GM12872 (cell line): ENCODE data around the gene MEOX2.

ENCODE experiments used
- TF ChIP-seq, protein P1 (sequence below): IDR thresholded peaks from 3 replicates; pipeline ENCODE4 v1.5.1; 2011; ENCODE audit warnings: low read depth, mild to moderate bottlenecking, low read length, moderate library complexity; ENCODE audit not compliant: insufficient read depth

The MEOX2 gene

DNA sequence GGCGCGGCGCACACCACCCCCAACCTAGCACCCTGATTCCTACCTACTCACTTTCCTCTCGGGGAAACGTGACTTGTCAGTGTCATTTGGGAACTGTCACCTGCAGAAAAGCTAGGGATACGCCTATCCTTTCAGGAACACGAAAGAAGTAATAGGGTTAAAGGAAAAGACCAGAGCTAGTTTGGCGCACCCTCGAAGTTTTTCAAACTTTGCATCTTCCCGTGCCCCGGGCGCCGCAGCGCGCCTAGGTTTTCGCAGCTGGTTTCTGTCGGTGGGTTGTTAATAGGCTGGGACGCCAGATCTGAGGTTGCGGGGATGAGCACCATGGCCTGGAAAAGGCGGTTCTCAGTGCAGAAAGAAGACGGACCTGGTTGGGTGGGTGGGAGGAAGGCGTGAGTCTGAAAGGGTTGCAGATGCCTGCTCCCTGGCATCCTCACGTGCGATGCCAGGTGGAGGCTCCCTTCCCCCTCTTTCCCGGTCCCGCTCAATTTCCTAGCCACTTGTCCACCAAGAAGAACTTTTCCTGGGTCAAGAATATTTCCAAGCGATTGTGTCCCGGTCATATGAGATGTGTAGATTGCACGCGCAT, 568 bp upstream of the MEOX2 start:
- TF ChIP-seq, protein P1, sequence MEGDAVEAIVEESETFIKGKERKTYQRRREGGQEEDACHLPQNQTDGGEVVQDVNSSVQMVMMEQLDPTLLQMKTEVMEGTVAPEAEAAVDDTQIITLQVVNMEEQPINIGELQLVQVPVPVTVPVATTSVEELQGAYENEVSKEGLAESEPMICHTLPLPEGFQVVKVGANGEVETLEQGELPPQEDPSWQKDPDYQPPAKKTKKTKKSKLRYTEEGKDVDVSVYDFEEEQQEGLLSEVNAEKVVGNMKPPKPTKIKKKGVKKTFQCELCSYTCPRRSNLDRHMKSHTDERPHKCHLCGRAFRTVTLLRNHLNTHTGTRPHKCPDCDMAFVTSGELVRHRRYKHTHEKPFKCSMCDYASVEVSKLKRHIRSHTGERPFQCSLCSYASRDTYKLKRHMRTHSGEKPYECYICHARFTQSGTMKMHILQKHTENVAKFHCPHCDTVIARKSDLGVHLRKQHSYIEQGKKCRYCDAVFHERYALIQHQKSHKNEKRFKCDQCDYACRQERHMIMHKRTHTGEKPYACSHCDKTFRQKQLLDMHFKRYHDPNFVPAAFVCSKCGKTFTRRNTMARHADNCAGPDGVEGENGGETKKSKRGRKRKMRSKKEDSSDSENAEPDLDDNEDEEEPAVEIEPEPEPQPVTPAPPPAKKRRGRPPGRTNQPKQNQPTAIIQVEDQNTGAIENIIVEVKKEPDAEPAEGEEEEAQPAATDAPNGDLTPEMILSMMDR: no peak

DNA sequence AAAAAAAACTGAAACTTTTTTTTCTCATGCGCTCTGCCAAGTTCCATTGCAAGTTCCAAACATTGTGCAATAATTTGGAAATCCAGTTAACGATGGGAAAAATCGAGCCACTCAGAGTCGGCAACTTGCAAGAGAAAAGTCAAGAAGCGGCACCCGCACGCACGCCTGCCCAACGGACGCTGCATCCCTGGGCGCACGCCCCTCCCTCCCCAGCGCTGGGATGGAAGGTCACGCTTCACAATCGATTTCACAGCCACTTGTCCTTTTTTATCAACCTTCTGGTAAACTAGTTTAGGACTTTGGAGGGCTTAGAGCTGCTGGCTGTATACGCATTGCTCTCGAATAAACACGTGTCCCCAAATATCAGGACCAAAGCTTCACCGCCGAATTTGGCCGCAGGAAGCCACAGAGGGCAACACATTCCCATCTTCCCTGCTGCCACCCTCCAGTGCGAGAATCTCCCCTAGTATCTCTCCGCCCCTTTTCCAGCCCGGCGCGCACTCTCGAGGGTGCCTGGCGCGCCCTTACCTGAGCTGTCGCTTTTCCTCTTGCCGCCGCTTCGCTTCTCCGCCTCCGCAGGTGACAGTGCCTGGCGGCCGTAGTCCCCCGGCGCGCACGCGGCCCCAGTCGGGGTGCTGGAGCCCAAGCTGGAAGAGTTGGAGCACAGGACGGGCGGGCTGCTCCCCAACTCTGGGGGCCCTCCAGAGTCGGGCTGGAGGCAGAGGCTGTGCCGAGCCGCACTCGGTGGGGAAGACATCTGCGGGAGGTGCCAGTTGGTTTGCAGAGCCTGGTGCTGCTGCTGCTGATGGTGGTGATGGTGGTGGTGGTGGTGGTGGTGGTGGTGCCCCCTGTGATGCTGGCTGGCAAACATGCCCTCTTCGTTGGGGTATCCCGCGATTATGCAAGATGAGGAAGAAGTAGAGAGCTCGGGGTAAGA, 857 bp downstream of the MEOX2 start:
- TF ChIP-seq, protein P1: no peak

- TF ChIP-seq, protein P1: no peak
Measured at GRCh38 chr7:15684871-15685270, 1.6 kb downstream of the MEOX2 start.

DNA sequence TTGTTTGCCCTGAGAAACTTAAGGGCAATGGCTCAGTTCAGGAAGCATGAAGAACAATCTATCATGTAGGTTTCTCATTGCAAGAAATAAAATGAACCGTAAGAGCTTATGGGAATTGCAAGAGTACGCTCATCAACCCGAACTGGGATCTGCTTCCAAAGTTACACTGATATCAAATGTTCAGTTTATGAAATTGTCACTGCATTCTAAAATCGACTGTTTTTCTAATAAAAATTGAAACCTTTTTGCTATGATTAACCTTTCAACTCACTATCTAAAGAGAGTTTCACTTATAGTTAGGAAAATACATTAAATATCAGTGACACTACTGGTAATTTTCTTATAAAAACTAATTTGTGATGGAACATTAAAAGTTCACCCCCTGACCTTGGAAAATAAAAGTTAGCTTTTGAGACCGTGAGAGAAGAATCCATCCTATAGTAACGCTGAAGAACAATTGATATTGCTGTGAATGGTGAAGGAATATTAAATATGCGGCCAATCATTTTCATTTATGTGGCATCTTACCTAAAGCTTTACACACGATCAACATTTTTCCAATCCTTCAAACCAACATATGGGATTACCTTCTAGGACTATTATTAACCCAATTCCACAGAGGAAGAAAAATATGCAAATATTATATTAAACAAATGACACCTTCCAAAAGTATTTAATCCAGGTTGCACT, 2.2 kb downstream of the MEOX2 start:
- TF ChIP-seq, protein P1: no peak

GRCh38 chr7:15682751-15683245, 3.7 kb downstream of the MEOX2 start:
- TF ChIP-seq, protein P1: no peak

- TF ChIP-seq, protein P1: no peak
Measured at GRCh38 chr7:15682111-15682510, 4.4 kb downstream of the MEOX2 start.

GRCh38 chr7:15681631-15682030, 4.9 kb downstream of the MEOX2 start:
- TF ChIP-seq, protein P1: no peak
